ENCODE results near the gene GALNT18. TPM values are rescaled to one million over a fixed set of nuclear protein-coding genes. Genes with fewer than 3 reads are reported as not detected.

Gene GALNT18
- total RNA-seq, 3 donors from 2014 or later, result 14.7 to 25.9 (median 16.4) TPM

- no peak overlapping the region for H3K27ac ChIP-seq
Measured at GRCh38 chr11:11313426-11313825, 308.4 kb downstream of the GALNT18 start.

GRCh38 chr11:11312738-11313137 lies 309.1 kb downstream of the GALNT18 start:
- Histone ChIP-seq H3K27ac (no peak overlapping the region), H3K27me3 (no peaks in the 10 kb centered on the region), H3K4me3 (no peak overlapping the region), H3K36me3 (no peaks in the 10 kb centered on the region), H3K9me3 (no peaks in the 10 kb centered on the region), H3K4me1 (no peaks in the 10 kb centered on the region)
- no peak for DNase-seq (ENCODE audit: low spot score in 2 of 2)
- no peak for TF ChIP-seq CTCF (IDR thresholded peaks at IDR 0.05)
- no peak for TF ChIP-seq POLR2A (IDR thresholded peaks at IDR 0.05)
- intact Hi-C loops (cut with DNase I; ENCODE audit: low total_unique reads), result no loop called here

More at GRCh38 chr11:11313426-11313825, 308.4 kb downstream of the GALNT18 start:
- no peak for DNase-seq (ENCODE audit: low spot score in 2 of 2)
- intact Hi-C loops (cut with DNase I; ENCODE audit: low total_unique reads), result no loop called here
- TF ChIP-seq CTCF (IDR thresholded peaks at IDR 0.05), result no peak
- TF ChIP-seq POLR2A (IDR thresholded peaks at IDR 0.05), result no peak
- TF ChIP-seq POLR2AphosphoS5 (IDR thresholded peaks at IDR 0.05), result no peak
- H3K9me3 ChIP-seq, result no peaks in the 10 kb centered on the region
- H3K4me1 ChIP-seq, result no peaks in the 10 kb centered on the region
- no peaks in the 10 kb centered on the region for H3K27me3 ChIP-seq
- no peak overlapping the region for H3K4me3 ChIP-seq
- no peaks in the 10 kb centered on the region for H3K36me3 ChIP-seq

DNA sequence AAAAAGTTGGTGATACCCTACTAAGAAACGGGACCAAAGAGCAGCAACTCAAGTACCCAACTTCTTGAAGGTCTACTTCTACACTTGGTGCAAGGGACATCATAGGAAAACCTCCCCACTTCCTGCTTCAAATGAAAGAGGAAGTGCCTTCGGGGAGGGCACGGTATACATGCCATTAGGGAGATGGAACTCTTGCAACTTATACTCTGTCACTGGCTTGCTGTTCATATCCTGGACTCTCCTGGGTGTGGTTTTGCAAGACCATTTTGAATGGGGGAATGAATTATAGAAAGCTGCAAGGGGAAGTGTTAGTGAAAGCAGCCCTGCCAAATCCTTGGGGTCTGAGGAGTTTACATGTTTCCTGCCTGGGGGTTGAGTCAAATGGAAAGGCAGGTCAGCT lies 310.6 kb downstream of the GALNT18 start:
- H3K4me3 ChIP-seq, result no peak overlapping the region
- no peaks in the 10 kb centered on the region for H3K4me1 ChIP-seq
- H3K9me3 ChIP-seq, result no peaks in the 10 kb centered on the region
- no peaks in the 10 kb centered on the region for H3K36me3 ChIP-seq
- no peak for DNase-seq (ENCODE audit: low spot score in 2 of 2)
- intact Hi-C loops (cut with DNase I; ENCODE audit: low total_unique reads), result no loop called here
- no peaks in the 10 kb centered on the region for H3K27me3 ChIP-seq
- no peak for TF ChIP-seq POLR2AphosphoS5 (IDR thresholded peaks at IDR 0.05)
- no peak for TF ChIP-seq CTCF (IDR thresholded peaks at IDR 0.05)
- no peak for TF ChIP-seq POLR2A (IDR thresholded peaks at IDR 0.05)
- H3K27ac ChIP-seq, result no peak overlapping the region

GRCh38 chr11:11309906-11310305 lies 311.9 kb downstream of the GALNT18 start:
- no peak for TF ChIP-seq POLR2AphosphoS5 (IDR thresholded peaks at IDR 0.05)
- no peak for TF ChIP-seq POLR2A (IDR thresholded peaks at IDR 0.05)
- no peak for TF ChIP-seq CTCF (IDR thresholded peaks at IDR 0.05)
- no peak overlapping the region for H3K4me3 ChIP-seq
- H3K4me1 ChIP-seq, result no peaks in the 10 kb centered on the region
- no peaks in the 10 kb centered on the region for H3K36me3 ChIP-seq
- no peak for DNase-seq (ENCODE audit: low spot score in 2 of 2)
- H3K27me3 ChIP-seq, result no peaks in the 10 kb centered on the region
- intact Hi-C loops (cut with DNase I; ENCODE audit: low total_unique reads), result no loop called here
- no peaks in the 10 kb centered on the region for H3K9me3 ChIP-seq
- no peak overlapping the region for H3K27ac ChIP-seq

DNA sequence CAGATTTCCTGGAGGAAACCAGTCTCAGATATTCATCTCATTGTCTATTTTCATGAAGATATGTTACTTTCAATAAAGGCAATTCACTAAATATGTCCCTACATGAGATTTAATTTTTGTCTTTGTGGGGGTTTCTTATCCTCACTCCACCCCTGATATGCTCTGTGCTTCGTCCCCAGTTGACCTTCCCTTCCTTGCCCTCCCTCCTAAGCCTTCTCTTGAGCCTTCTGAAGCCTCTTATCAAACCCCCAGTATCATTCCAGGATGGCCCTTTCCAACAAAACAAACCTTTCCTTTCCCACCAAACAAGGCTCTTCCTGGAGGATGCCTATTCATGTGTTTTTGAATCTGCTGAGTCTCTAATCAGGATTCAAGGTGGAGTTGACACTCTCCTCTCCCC lies 313.6 kb downstream of the GALNT18 start:
- H3K27me3 ChIP-seq, result no peaks in the 10 kb centered on the region
- H3K36me3 ChIP-seq, result no peaks in the 10 kb centered on the region
- DNase-seq (ENCODE audit: low spot score in 2 of 2), result no peak
- no peak for TF ChIP-seq POLR2AphosphoS5 (IDR thresholded peaks at IDR 0.05)
- TF ChIP-seq CTCF (IDR thresholded peaks at IDR 0.05), result no peak
- no peak for TF ChIP-seq POLR2A (IDR thresholded peaks at IDR 0.05)
- intact Hi-C loops (cut with DNase I; ENCODE audit: low total_unique reads), result no loop called here
- no peak overlapping the region for H3K27ac ChIP-seq
- H3K9me3 ChIP-seq, result no peaks in the 10 kb centered on the region
- no peaks in the 10 kb centered on the region for H3K4me1 ChIP-seq
- no peak overlapping the region for H3K4me3 ChIP-seq

Measured in breast epithelium (tissue), 4 donors.